OCI-LY3 (cell line): ENCODE results near the gene S100Z.

ENCODE experiments used
- CTCF ChIP-seq: fragments of 200-600, 300-600 bp; sonication (generic); IDR thresholded peaks from 2 replicates; pipeline ENCODE4 v1.5.1; 2014; ENCODE audit warnings: antibody characterized with exemption, low read length, low read depth
- EZH2phosphoT487 ChIP-seq: fragments of 200-600 bp; shearing (Covaris generic); IDR thresholded peaks from 2 replicates; pipeline ENCODE4 v1.6.1; 2018; ENCODE audit warnings: antibody characterized with exemption, mixed run types, low read depth

GRCh38 chr5:76813982-76814562 is 35.7 kb upstream of the S100Z start:
- TF ChIP-seq CTCF (no peak), EZH2phosphoT487 (no peak)
